ENCODE measurements around the gene AZU1. TPM values are rescaled to one million over a fixed set of nuclear protein-coding genes. Genes with fewer than 3 reads are reported as not detected.

The AZU1 gene
- total and polyA plus RNA-seq, 2 of the 8 experiments (the other 6 are each of a cell fraction or from before 2014, with no cell fraction given) = 0.80 to 1.3 TPM

GRCh38 chr19:796692-797527 is 30.7 kb upstream of the AZU1 start, which contains the start of gene PTBP1:
Gene PTBP1, plus strand, starts transcription at chr19:797452. Its CDS starts 46 bp downstream, at chr19:797498.
- H2BK12ac ChIP-seq (ENCODE audit: low read depth, low read length) = no peak within 1 kb of the TSS
- H3K9me3 ChIP-seq (ENCODE audit: insufficient read depth in 2 of 2, low read depth in 1 of 2, low read length in 1 of 2) = no peaks in the 10 kb centered on the region
- ChIA-PET CTCF (ENCODE audit: partially characterized antibody) (no interaction called here), POLR2A (ENCODE audit: partially characterized antibody) (interaction anchor here (0.7 to 16.9 kb wide), 18 partner anchors 7 to 159 kb away, joined by 3 to 277 read pairs (median 6); partner anchors contain the start of genes AZU1, PLPPR3 and RNF126)
- H4K8ac ChIP-seq (ENCODE audit: extremely low read depth, insufficient read depth, low read length) = peak within 1 kb of the TSS; percentile 96
- peaks cover 40 to 41% of the 10 kb centered on the region in 2 experiments for H3K79me2 ChIP-seq (ENCODE audit: control insufficient read depth in 1 of 2, insufficient read depth in 2 of 2, low read length in 2 of 2)
- H3K18ac ChIP-seq (ENCODE audit: extremely low read depth, low read length) = peak within 1 kb of the TSS; percentile 88
- H3K4ac ChIP-seq (replicated peaks; ENCODE audit: insufficient read length, low read depth, low read length) = peak within 1 kb of the TSS; percentile 94
- peaks cover 0 to 20% (median 16%) of the 10 kb centered on the region in 4 experiments; a peak in 7 of 8 replicates for H3K36me3 ChIP-seq (ENCODE audit: control insufficient read depth in 2 of 4, insufficient read depth in 4 of 4, low read length in 3 of 4)
- peak; percentile 96 to 100 for DNase-seq (ENCODE audit: low read depth in 1 of 2, low spot score in 2 of 2)
- peak within 1 kb of the TSS; percentile 75 for H3K27ac ChIP-seq (ENCODE audit: low read depth, low read length)
- H2BK15ac ChIP-seq (ENCODE audit: low read length) = no peak within 1 kb of the TSS
- peak; percentile 93 for FAIRE-seq
- peak within 1 kb of the TSS; percentile 34 for H4K5ac ChIP-seq (ENCODE audit: insufficient read length, low read depth, low read length)
- no peaks in the 10 kb centered on the region for H3K79me1 ChIP-seq (ENCODE audit: low read depth, low read length)
- peaks cover 10% of the 10 kb centered on the region; the same call in 1 of the 2 replicates for H3K23me2 ChIP-seq (ENCODE audit: low read depth, low read length)
- peak within 1 kb of the TSS; percentile 86 to 98 (median 93) for H3K9ac ChIP-seq (replicated peaks in 1 of 4; ENCODE audit: extremely low read depth in 1 of 4, low read depth in 3 of 4, low read length in 3 of 4)
- no peaks in the 10 kb centered on the region for H3K27me3 ChIP-seq (replicated peaks in 1 of 4; ENCODE audit: control insufficient read depth in 3 of 4, extremely low read depth in 1 of 4, insufficient read depth in 3 of 4, low read length in 3 of 4)
- H3K14ac ChIP-seq (ENCODE audit: insufficient read length) = no peak within 1 kb of the TSS
- no peak within 1 kb of the TSS for H3K23ac ChIP-seq (ENCODE audit: insufficient read length)
- H3K4me2 ChIP-seq (ENCODE audit: insufficient read depth in 1 of 2, low read depth in 2 of 2, low read length in 2 of 2) = peak within 1 kb of the TSS; percentile 62 to 93
- peaks cover 30 to 32% of the 10 kb centered on the region in 2 experiments for H4K20me1 ChIP-seq (replicated peaks in 1 of 2; ENCODE audit: control insufficient read depth in 1 of 2, insufficient read depth in 2 of 2, low read length in 2 of 2)
- no peak within 1 kb of the TSS for H3K56ac ChIP-seq (replicated peaks; ENCODE audit: insufficient read length, low read depth, low read length)
- H2BK5ac ChIP-seq (ENCODE audit: low read depth, low read length) = peak within 1 kb of the TSS; percentile 71
- no peak within 1 kb of the TSS for H2AK5ac ChIP-seq (ENCODE audit: low read depth, low read length)
- H2BK120ac ChIP-seq (replicated peaks; ENCODE audit: low read depth, low read length) = peak within 1 kb of the TSS; percentile 72
- H2AFZ ChIP-seq (ENCODE audit: low read length) = no peak within 1 kb of the TSS
- H3K4me3 ChIP-seq (ENCODE audit: extremely low read depth in 1 of 4, insufficient read depth in 2 of 4, low read depth in 3 of 4, low read length in 4 of 4) = peak within 1 kb of the TSS; percentile 88 to 100 (median 96)
- peak within 1 kb of the TSS; percentile 91 for H4K91ac ChIP-seq (replicated peaks; ENCODE audit: insufficient read length, low read length)
- H3K4me1 ChIP-seq (replicated peaks in 1 of 4; ENCODE audit: control insufficient read depth in 3 of 4, insufficient read depth in 4 of 4, low read length in 3 of 4) = peaks cover 0 to 32% (median 23%) of the 10 kb centered on the region in 4 experiments; a peak in 6 of 7 replicates
- no peak within 1 kb of the TSS for H2BK20ac ChIP-seq (ENCODE audit: low read length)
- 8% methylated on average over 68 of the region's 83 CpGs; no CpG with 5 or more reads in 1 of the 2 experiments for WGBS, 2 experiments (ENCODE audit: extremely low coverage in 1 of 2, insufficient coverage in 1 of 2, insufficient read length in 1 of 2, insufficient replicate concordance in 2 of 2, low coverage in 1 of 2, low lambda C conversion rate in 2 of 2, missing lambda C conversion rate in 1 of 2)
- TF ChIP-seq CREB1 (IDR thresholded peaks at IDR 0.05) (peak; percentile 69), SUZ12 (IDR thresholded peaks at IDR 0.05; ENCODE audit: low read length) (no peak), POLR2A (IDR thresholded peaks at IDR 0.05; ENCODE audit: control extremely low read depth in 1 of 2, low read depth in 2 of 2, low read length in 2 of 2) (peak in 1 of 2 experiments; percentile 96; a peak in 2 of 3 replicates), USF2 (IDR thresholded peaks at IDR 0.05; ENCODE audit: low read length) (peak; percentile 98), HDAC2 (IDR thresholded peaks at IDR 0.05; ENCODE audit: borderline replicate concordance in 1 of 2, low read depth in 2 of 2, low read length in 2 of 2) (no peak), NRF1 (IDR thresholded peaks at IDR 0.05; ENCODE audit: low read depth, low read length) (no peak), TBP (IDR thresholded peaks at IDR 0.05; ENCODE audit: low read depth, low read length) (peak; percentile 92), NANOG (IDR thresholded peaks at IDR 0.05; ENCODE audit: insufficient read depth, low read depth, low read length, poor library complexity, severe bottlenecking) (no peak), RBBP5 (IDR thresholded peaks at IDR 0.05; ENCODE audit: borderline replicate concordance, low read depth, low read length) (no peak), SP1 (IDR thresholded peaks at IDR 0.05; ENCODE audit: low read depth, low read length) (peak; percentile 96)
